ENCODE measurements around the gene ASIC2. TPM values are rescaled to one million over a fixed set of nuclear protein-coding genes. Genes with fewer than 3 reads are reported as not detected.

The ASIC2 gene
- total RNA-seq, 1 donor from 2014 or later = 0.36 TPM

DNA sequence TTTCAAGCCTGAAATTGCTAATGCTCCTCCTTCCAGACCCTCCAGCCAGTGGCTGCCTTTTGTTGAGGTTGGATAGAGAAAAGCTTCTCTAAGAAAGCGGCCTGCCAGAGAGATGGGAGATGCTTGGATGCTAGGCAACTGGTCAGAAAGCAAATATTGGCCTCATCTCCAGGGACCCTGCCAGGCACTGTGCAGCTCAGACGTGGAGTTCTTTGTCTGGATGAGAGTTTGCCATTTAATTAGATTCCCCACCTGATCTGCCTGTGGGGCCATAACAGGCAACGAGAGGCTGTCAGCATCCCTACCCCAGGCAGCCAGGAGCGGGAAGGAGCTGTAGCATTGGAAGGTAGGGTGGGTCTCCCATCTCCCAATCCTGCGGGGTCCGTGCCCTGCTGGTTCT lies 52.7 kb downstream of the ASIC2 start:
- Histone ChIP-seq H3K4me3 (ENCODE audit: insufficient read depth, low read depth, low read length) (no peak overlapping the region), H2AFZ (ENCODE audit: low read depth, low read length) (no peak overlapping the region), H3K9ac (ENCODE audit: low read length) (no peak overlapping the region), H3K4me2 (ENCODE audit: low read length) (no peak overlapping the region), H3K27me3 (ENCODE audit: insufficient read depth, low read length) (peaks cover 2% of the 10 kb centered on the region), H3K79me2 (ENCODE audit: insufficient read depth, low read length) (no peaks in the 10 kb centered on the region), H3K4me1 (ENCODE audit: insufficient read depth, low read length) (peaks cover 3% of the 10 kb centered on the region), H3K36me3 (ENCODE audit: insufficient read depth, low read length) (no peaks in the 10 kb centered on the region), H3K27ac (ENCODE audit: low read depth, low read length) (no peak overlapping the region), H4K20me1 (ENCODE audit: insufficient read depth, low read length) (no peaks in the 10 kb centered on the region), H3K9me3 (ENCODE audit: insufficient read depth, low read depth, low read length) (no peaks in the 10 kb centered on the region)
- TF ChIP-seq, protein P1, sequence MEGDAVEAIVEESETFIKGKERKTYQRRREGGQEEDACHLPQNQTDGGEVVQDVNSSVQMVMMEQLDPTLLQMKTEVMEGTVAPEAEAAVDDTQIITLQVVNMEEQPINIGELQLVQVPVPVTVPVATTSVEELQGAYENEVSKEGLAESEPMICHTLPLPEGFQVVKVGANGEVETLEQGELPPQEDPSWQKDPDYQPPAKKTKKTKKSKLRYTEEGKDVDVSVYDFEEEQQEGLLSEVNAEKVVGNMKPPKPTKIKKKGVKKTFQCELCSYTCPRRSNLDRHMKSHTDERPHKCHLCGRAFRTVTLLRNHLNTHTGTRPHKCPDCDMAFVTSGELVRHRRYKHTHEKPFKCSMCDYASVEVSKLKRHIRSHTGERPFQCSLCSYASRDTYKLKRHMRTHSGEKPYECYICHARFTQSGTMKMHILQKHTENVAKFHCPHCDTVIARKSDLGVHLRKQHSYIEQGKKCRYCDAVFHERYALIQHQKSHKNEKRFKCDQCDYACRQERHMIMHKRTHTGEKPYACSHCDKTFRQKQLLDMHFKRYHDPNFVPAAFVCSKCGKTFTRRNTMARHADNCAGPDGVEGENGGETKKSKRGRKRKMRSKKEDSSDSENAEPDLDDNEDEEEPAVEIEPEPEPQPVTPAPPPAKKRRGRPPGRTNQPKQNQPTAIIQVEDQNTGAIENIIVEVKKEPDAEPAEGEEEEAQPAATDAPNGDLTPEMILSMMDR (IDR thresholded peaks at IDR 0.05; ENCODE audit: insufficient read depth, low read depth, low read length) = no peak
- no peak for TF ChIP-seq EZH2 (IDR thresholded peaks at IDR 0.05; ENCODE audit: insufficient read depth, low read length)
- no peaks in the 10 kb centered on the region for H3K36me3 Mint-ChIP-seq (ENCODE audit: low read depth, unreplicated experiment)
- no peak for FAIRE-seq
- no peak for DNase-seq (ENCODE audit: low read depth)
- H3K9me3 Mint-ChIP-seq (ENCODE audit: unreplicated experiment) = peaks cover 2% of the 10 kb centered on the region
- H3K4me3 Mint-ChIP-seq (ENCODE audit: unreplicated experiment) = no peak overlapping the region
- H3K4me1 Mint-ChIP-seq (ENCODE audit: low read depth, unreplicated experiment) = peaks cover 5% of the 10 kb centered on the region
- peaks cover 41% of the 10 kb centered on the region for H3K27me3 Mint-ChIP-seq (ENCODE audit: low read depth, unreplicated experiment)
- H3K27ac Mint-ChIP-seq (ENCODE audit: unreplicated experiment) = no peak overlapping the region

DNA sequence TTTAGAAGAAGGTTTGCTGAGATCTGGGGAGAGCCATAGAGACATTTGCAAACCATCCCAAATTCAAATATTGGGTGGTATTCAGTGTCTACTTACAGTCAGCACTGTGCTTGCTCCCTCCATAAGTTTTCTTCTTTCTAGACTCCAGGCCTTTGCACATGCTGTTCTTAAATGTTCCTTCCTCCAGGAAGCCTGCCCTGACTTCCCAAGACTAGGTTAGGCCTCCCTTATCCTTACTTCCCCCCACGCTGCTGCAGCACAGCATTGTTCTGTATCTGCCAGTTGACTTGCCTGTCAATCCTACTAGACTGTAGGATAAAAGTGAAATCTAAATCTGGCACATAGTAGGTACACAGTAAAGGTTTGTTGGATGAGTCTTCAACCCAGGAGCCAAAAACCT lies 53.4 kb downstream of the ASIC2 start:
- H3K9ac ChIP-seq (ENCODE audit: low read length) = no peak overlapping the region
- Mint-ChIP-seq H3K9me3 (ENCODE audit: unreplicated experiment) (peaks cover 2% of the 10 kb centered on the region), H3K27me3 (ENCODE audit: low read depth, unreplicated experiment) (peaks cover 36% of the 10 kb centered on the region), H3K36me3 (ENCODE audit: low read depth, unreplicated experiment) (no peaks in the 10 kb centered on the region), H3K27ac (ENCODE audit: unreplicated experiment) (no peak overlapping the region), H3K4me1 (ENCODE audit: low read depth, unreplicated experiment) (peaks cover 11% of the 10 kb centered on the region), H3K4me3 (ENCODE audit: unreplicated experiment) (no peak overlapping the region)
- no peak overlapping the region for H3K4me2 ChIP-seq (ENCODE audit: low read length)
- H3K36me3 ChIP-seq (ENCODE audit: insufficient read depth, low read length) = no peaks in the 10 kb centered on the region
- no peak overlapping the region for H3K4me3 ChIP-seq (ENCODE audit: insufficient read depth, low read depth, low read length)
- H3K79me2 ChIP-seq (ENCODE audit: insufficient read depth, low read length) = no peaks in the 10 kb centered on the region
- TF ChIP-seq, protein P1 (IDR thresholded peaks at IDR 0.05; ENCODE audit: insufficient read depth, low read depth, low read length) = no peak
- no peak for TF ChIP-seq EZH2 (IDR thresholded peaks at IDR 0.05; ENCODE audit: insufficient read depth, low read length)
- H4K20me1 ChIP-seq (ENCODE audit: insufficient read depth, low read length) = no peaks in the 10 kb centered on the region
- DNase-seq (ENCODE audit: low read depth) (no peak), FAIRE-seq (no peak)
- H3K27me3 ChIP-seq (ENCODE audit: insufficient read depth, low read length) = peaks cover 2% of the 10 kb centered on the region
- peaks cover 8% of the 10 kb centered on the region for H3K4me1 ChIP-seq (ENCODE audit: insufficient read depth, low read length)
- no peak overlapping the region for H2AFZ ChIP-seq (ENCODE audit: low read depth, low read length)
- H3K27ac ChIP-seq (ENCODE audit: low read depth, low read length) = no peak overlapping the region
- H3K9me3 ChIP-seq (ENCODE audit: insufficient read depth, low read depth, low read length) = no peaks in the 10 kb centered on the region

DNA sequence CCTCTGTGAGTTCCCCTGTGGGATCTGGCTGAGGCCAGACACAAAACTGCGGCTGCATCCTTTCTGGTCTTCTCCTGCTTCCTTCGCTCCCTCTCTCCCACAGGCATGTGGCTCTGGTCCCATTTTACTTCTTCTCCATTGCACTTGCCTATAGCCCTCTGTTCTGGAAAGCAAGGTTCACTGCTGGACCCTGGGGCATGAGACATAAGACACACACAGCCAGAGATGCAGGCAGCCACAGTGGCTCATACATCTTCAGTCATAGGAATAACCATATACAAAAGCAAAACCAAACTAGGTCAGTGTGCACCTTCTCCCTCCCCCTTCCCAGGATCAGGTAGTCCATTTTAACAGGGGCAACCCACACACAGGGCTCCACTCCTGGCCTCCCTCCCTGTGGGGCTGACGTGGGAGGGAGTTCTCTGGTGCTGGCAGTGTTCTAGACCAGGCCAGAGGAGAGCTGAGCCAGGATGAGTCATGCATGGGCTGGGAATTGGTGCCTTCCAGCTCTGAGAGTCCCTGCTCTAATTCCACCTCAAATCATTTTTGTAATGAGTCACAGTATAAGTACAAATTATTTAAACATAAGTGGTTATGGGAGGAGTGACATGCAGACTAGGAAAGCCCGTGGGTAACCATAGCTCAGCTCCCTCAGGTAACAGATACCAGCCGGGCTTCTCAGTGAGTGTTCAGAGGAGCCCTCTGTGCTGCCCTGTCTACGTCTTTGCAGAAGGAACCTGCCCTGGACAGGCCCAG lies 58.0 kb downstream of the ASIC2 start:
- Histone ChIP-seq H3K36me3 (ENCODE audit: insufficient read depth, low read length) (no peaks in the 10 kb centered on the region), H3K27ac (ENCODE audit: low read depth, low read length) (peak overlapping the region; percentile 25), H2AFZ (ENCODE audit: low read depth, low read length) (no peak overlapping the region), H3K27me3 (ENCODE audit: insufficient read depth, low read length) (peaks cover 2% of the 10 kb centered on the region), H4K20me1 (ENCODE audit: insufficient read depth, low read length) (no peaks in the 10 kb centered on the region), H3K4me2 (ENCODE audit: low read length) (peak overlapping the region; percentile 56), H3K4me3 (ENCODE audit: insufficient read depth, low read depth, low read length) (no peak overlapping the region), H3K9me3 (ENCODE audit: insufficient read depth, low read depth, low read length) (no peaks in the 10 kb centered on the region), H3K9ac (ENCODE audit: low read length) (no peak overlapping the region), H3K79me2 (ENCODE audit: insufficient read depth, low read length) (no peaks in the 10 kb centered on the region), H3K4me1 (ENCODE audit: insufficient read depth, low read length) (peaks cover 10% of the 10 kb centered on the region)
- FAIRE-seq (peak; percentile 70), DNase-seq (ENCODE audit: low read depth) (peak; percentile 97)
- no peak overlapping the region for H3K4me3 Mint-ChIP-seq (ENCODE audit: unreplicated experiment)
- no peaks in the 10 kb centered on the region for H3K36me3 Mint-ChIP-seq (ENCODE audit: low read depth, unreplicated experiment)
- H3K27me3 Mint-ChIP-seq (ENCODE audit: low read depth, unreplicated experiment) = peaks cover 20% of the 10 kb centered on the region
- H3K9me3 Mint-ChIP-seq (ENCODE audit: unreplicated experiment) = peaks cover 2% of the 10 kb centered on the region
- H3K27ac Mint-ChIP-seq (ENCODE audit: unreplicated experiment) = no peak overlapping the region
- TF ChIP-seq, protein P1 (IDR thresholded peaks at IDR 0.05; ENCODE audit: insufficient read depth, low read depth, low read length) = no peak
- TF ChIP-seq EZH2 (IDR thresholded peaks at IDR 0.05; ENCODE audit: insufficient read depth, low read length) = no peak
- H3K4me1 Mint-ChIP-seq (ENCODE audit: low read depth, unreplicated experiment) = peaks cover 13% of the 10 kb centered on the region

All from astrocyte (in vitro differentiated cells and primary cell).